Body of pancreas (tissue), 4 donors: ENCODE results near the gene ERBB4. TPM values are rescaled to one million over a fixed set of nuclear protein-coding genes. Genes with fewer than 3 reads are reported as not detected.

Source experiments
- ATAC-seq: fragments of 150-250 bp; one replicate; pipeline ENCODE4 v1.9.1; 2016
- DNase-seq, 4 donors: peaks; one replicate each; pipeline ENCODE4 v3.0.0-alpha.2; 2019
- H3K27ac ChIP-seq, 4 donors: fragments of 200-600 bp; sonication (generic); 1 replicate in 3 of 4; 2 replicates in 1 of 4; pipeline versions ENCODE4 v1.5.1 to v1.6.1; 2016 to 2019; ENCODE audit warnings: mild to moderate bottlenecking in 1 of 4, mixed read lengths in 1 of 4, moderate library complexity in 1 of 4
- H3K27me3 ChIP-seq, 2 donors: fragments of 200-600 bp; sonication (generic); one replicate each; pipeline ENCODE4 v1.6.0; 2016; ENCODE audit warnings: mild to moderate bottlenecking in 1 of 2
- H3K36me3 ChIP-seq, 2 donors: fragments of 200-600 bp; sonication (generic); replicated peaks in 1 of 2; 2 replicates each; pipeline ENCODE4 v1.5.1; 2016; ENCODE audit warnings: low read depth in 2 of 2; ENCODE audit not compliant: insufficient read depth in 1 of 2
- H3K4me1 ChIP-seq: fragments of 200-600 bp; sonication (generic); one replicate; pipeline ENCODE4 v1.6.0; 2016
- H3K4me3 ChIP-seq, 2 donors: fragments of 200-600 bp; sonication (generic); 1 replicate in 1 of 2; 2 replicates in 1 of 2; pipeline ENCODE4 v1.5.1; 2016 to 2019
- H3K9me3 ChIP-seq, 3 donors: fragments of 200-600 bp; sonication (generic); 1 replicate in 2 of 3; 2 replicates in 1 of 3; pipeline ENCODE4 v1.5.1; 2016
- CTCF ChIP-seq, 7 experiments: fragments of 450-650 bp in 4 of 7; fragments of 200-600 bp in 3 of 7; sonication (generic) in 3 of 7; IDR thresholded peaks; one replicate each; pipeline ENCODE4 v1.5.1; 2016 to 2019; ENCODE audit warnings: antibody characterized with exemption in 7 of 7
- POLR2A ChIP-seq, 3 donors: fragments of 450-650 bp; IDR thresholded peaks; one replicate each; pipeline ENCODE4 v1.6.1; 2016; ENCODE audit warnings: antibody characterized with exemption in 3 of 3, mild to moderate bottlenecking in 2 of 3
- WGBS, 2 donors: methylation state at CpG; one replicate each; pipeline ENCODE4 v1.1.5; 2017; 5-methylcytosine and 5-hydroxymethylcytosine counted together
- intact Hi-C: fragments of 100-400 bp; cut with DNase I; formaldehyde crosslinking; loops from one replicate; pipeline ENCODE4 v1.15.1; 2023
- total RNA-seq, 2 donors: library from RNA; depleted of rRNA; stranded (reverse); fragments of >200 nt; gene quantifications; one replicate each; pipeline ENCODE4 v1.1.0, GENCODE V29; 2016

Gene ERBB4
- total RNA-seq, 2 donors from 2014 or later = 1.6 to 4.4 TPM

- Histone ChIP-seq H3K4me3 (no peak overlapping the region), H3K4me1 (no peaks in the 10 kb centered on the region), H3K36me3 (no peaks in the 10 kb centered on the region), H3K9me3 (no peaks in the 10 kb centered on the region), H3K27me3 (no peaks in the 10 kb centered on the region), H3K27ac (no peak overlapping the region)
- TF ChIP-seq CTCF (IDR thresholded peaks at IDR 0.05) (no peak), POLR2A (IDR thresholded peaks at IDR 0.05) (no peak)
- DNase-seq = no peak
- no peak for ATAC-seq
- intact Hi-C loops = no loop called here
- WGBS, 2 donors = 32 to 56% methylated on average over 1 of the region's 1 CpG
These were observed 325.4 kb downstream of the ERBB4 start for GRCh38 chr2:212213191-212213590.

- H3K4me3 ChIP-seq = no peak overlapping the region
- no peaks in the 10 kb centered on the region for H3K36me3 ChIP-seq
- 76 to 88% methylated on average over 1 of the region's 1 CpG for WGBS, 2 donors
- no peaks in the 10 kb centered on the region for H3K27me3 ChIP-seq
- H3K9me3 ChIP-seq = no peaks in the 10 kb centered on the region
- no peak overlapping the region for H3K27ac ChIP-seq
- ATAC-seq (no peak), DNase-seq (no peak)
- intact Hi-C loops = no loop called here
- TF ChIP-seq POLR2A (IDR thresholded peaks at IDR 0.05) = no peak
- TF ChIP-seq CTCF (IDR thresholded peaks at IDR 0.05) = no peak
- no peaks in the 10 kb centered on the region for H3K4me1 ChIP-seq
These were observed 330.1 kb downstream of the ERBB4 start for GRCh38 chr2:212208467-212208866.

- ATAC-seq (no peak), DNase-seq (no peak)
- Histone ChIP-seq H3K4me3 (no peak overlapping the region), H3K36me3 (no peaks in the 10 kb centered on the region), H3K4me1 (no peaks in the 10 kb centered on the region), H3K27me3 (no peaks in the 10 kb centered on the region), H3K27ac (no peak overlapping the region), H3K9me3 (no peaks in the 10 kb centered on the region)
- 87 to 93% methylated on average over 1 of the region's 1 CpG for WGBS, 2 donors
- TF ChIP-seq POLR2A (IDR thresholded peaks at IDR 0.05) (no peak), CTCF (IDR thresholded peaks at IDR 0.05) (no peak)
- intact Hi-C loops = no loop called here
These were observed 340.8 kb downstream of the ERBB4 start for GRCh38 chr2:212197776-212198175.

GRCh38 chr2:212195626-212196025 lies 343.0 kb downstream of the ERBB4 start:
- TF ChIP-seq CTCF (IDR thresholded peaks at IDR 0.05) (no peak), POLR2A (IDR thresholded peaks at IDR 0.05) (no peak)
- Histone ChIP-seq H3K4me3 (no peak overlapping the region), H3K36me3 (no peaks in the 10 kb centered on the region), H3K27ac (no peak overlapping the region), H3K4me1 (peaks cover 5% of the 10 kb centered on the region), H3K27me3 (no peaks in the 10 kb centered on the region), H3K9me3 (no peaks in the 10 kb centered on the region)
- no peak for ATAC-seq
- no peak for DNase-seq
- 65 to 69% methylated on average over 1 of the region's 1 CpG for WGBS, 2 donors
- intact Hi-C loops = no loop called here

- H3K27ac ChIP-seq = no peak overlapping the region
- ATAC-seq = no peak
- intact Hi-C loops = no loop called here
These were observed 344.2 kb downstream of the ERBB4 start for GRCh38 chr2:212194396-212194795.

More at GRCh38 chr2:212194396-212194795, 344.2 kb downstream of the ERBB4 start:
- Histone ChIP-seq H3K27me3 (no peaks in the 10 kb centered on the region), H3K4me1 (peaks cover 5% of the 10 kb centered on the region), H3K4me3 (no peak overlapping the region), H3K36me3 (no peaks in the 10 kb centered on the region), H3K9me3 (no peaks in the 10 kb centered on the region)
- DNase-seq = no peak
- TF ChIP-seq POLR2A (IDR thresholded peaks at IDR 0.05) (no peak), CTCF (IDR thresholded peaks at IDR 0.05) (no peak)
